Keratinocyte (primary cell): ENCODE measurements around the gene TRMT10B. TPM values are rescaled to one million over a fixed set of nuclear protein-coding genes. Genes with fewer than 3 reads are reported as not detected.
"Not testable (repeated sequence)": the region's sequence is repeated elsewhere in the genome, so short reads cannot be mapped to it uniquely, and the experiment has no call there.

Source experiments
- DNase-seq: peaks from one replicate; pipeline ENCODE4 v3.0.0-alpha.2; 2011; ENCODE audit warnings: low read depth, missing footprints, low spot score
- FAIRE-seq: peaks from 2 replicates; lab custom pipeline; 2011; peaks lifted over from hg19 to GRCh38; lab: Jason Lieb, UNC
- H2AFZ ChIP-seq: 2 replicates; pipeline ENCODE4 v1.6.0; 2012; ENCODE audit warnings: low read length, control low read depth, inconsistent platforms; ENCODE audit not compliant: control insufficient read depth
- H3K27ac ChIP-seq: 2 replicates; pipeline ENCODE4 v1.5.1; 2011; ENCODE audit warnings: low read length; ENCODE audit not compliant: control insufficient read depth, insufficient read depth
- H3K27me3 ChIP-seq: 3 replicates; pipeline ENCODE4 v1.6.0; 2011; ENCODE audit warnings: low read length; ENCODE audit not compliant: control insufficient read depth, insufficient read depth; ENCODE audit errors: extremely low read depth
- H3K36me3 ChIP-seq, 2 experiments: 2 replicates in 1 of 2; 3 replicates in 1 of 2; pipeline ENCODE4 v1.5.1; 2011; ENCODE audit warnings: low read length in 2 of 2, mild to moderate bottlenecking in 1 of 2; ENCODE audit not compliant: control insufficient read depth in 2 of 2, insufficient read depth in 2 of 2; ENCODE audit errors: extremely low read depth in 1 of 2
- H3K4me1 ChIP-seq: 3 replicates; pipeline ENCODE4 v1.5.1; 2011; ENCODE audit warnings: low read length; ENCODE audit not compliant: control insufficient read depth, insufficient read depth; ENCODE audit errors: extremely low read depth
- H3K4me2 ChIP-seq: 3 replicates; pipeline ENCODE4 v1.6.0; 2011; ENCODE audit warnings: low read depth, low read length; ENCODE audit not compliant: control insufficient read depth, insufficient read depth; ENCODE audit errors: extremely low read depth
- H3K4me3 ChIP-seq, 3 experiments: fragments of 200-600 bp in 1 of 3; sonication (generic) in 1 of 3; 2 replicates in 2 of 3; 3 replicates in 1 of 3; pipeline ENCODE4 v1.5.1; 2011 to 2016; ENCODE audit warnings: low read length in 3 of 3, mild to moderate bottlenecking in 3 of 3, control low read depth in 2 of 3, inconsistent platforms in 1 of 3, low read depth in 1 of 3, mixed read lengths in 1 of 3, mixed run types in 1 of 3, moderate library complexity in 1 of 3; ENCODE audit not compliant: control insufficient read depth in 2 of 3, insufficient read depth in 2 of 3; ENCODE audit errors: extremely low read depth in 1 of 3
- H3K79me2 ChIP-seq: 2 replicates; pipeline ENCODE4 v1.6.0; 2012; ENCODE audit warnings: low read length; ENCODE audit not compliant: control insufficient read depth, insufficient read depth
- H3K9ac ChIP-seq: 3 replicates; pipeline ENCODE4 v1.6.0; 2011; ENCODE audit warnings: low read length; ENCODE audit not compliant: control insufficient read depth, insufficient read depth; ENCODE audit errors: extremely low read depth
- H3K9me1 ChIP-seq: 3 replicates; pipeline ENCODE4 v1.6.0; 2011; ENCODE audit warnings: low read length; ENCODE audit not compliant: control insufficient read depth, insufficient read depth; ENCODE audit errors: extremely low read depth
- H3K9me3 ChIP-seq: 2 replicates; pipeline ENCODE4 v1.5.1; 2012; ENCODE audit warnings: low read depth, low read length; ENCODE audit not compliant: control insufficient read depth
- H4K20me1 ChIP-seq: 3 replicates; pipeline ENCODE4 v1.6.0; 2011; ENCODE audit warnings: low read length; ENCODE audit not compliant: control insufficient read depth, insufficient read depth; ENCODE audit errors: extremely low read depth
- CTCF ChIP-seq, 3 experiments: IDR thresholded peaks in 1 of 3; conservative IDR thresholded peaks in 1 of 3; optimal IDR thresholded peaks in 1 of 3; 2 replicates in 2 of 3; 3 replicates in 1 of 3; pipeline versions ENCODE3 to v1.5.1; 2011; ENCODE audit warnings: low read length in 3 of 3, mild to moderate bottlenecking in 3 of 3, moderate library complexity in 2 of 3, control low read depth in 1 of 3, inconsistent platforms in 1 of 3; ENCODE audit not compliant: insufficient read depth in 2 of 3; ENCODE audit errors: extremely low read depth in 1 of 3
- EZH2 ChIP-seq: IDR thresholded peaks from one replicate; pipeline ENCODE4 v1.6.1; 2012; ENCODE audit warnings: inconsistent platforms, mild to moderate bottlenecking, low read length, moderate library complexity
- dilution Hi-C: fragments of 300-500 bp; cut with MboI; formaldehyde crosslinking; loops from one replicate; pipeline ENCODE4 v1.7.0; 2020; ENCODE audit warnings: low sequenced_read_pairs; ENCODE audit not compliant: extremely low pct_ligation_motif_present
- polyA plus RNA-seq, 5 experiments: library from polyadenylated mRNA; depleted of rRNA in 3 of 5; stranded (reverse) in 3 of 5; stranded (forward) in 1 of 5; unstranded in 1 of 5; fragments of >200 nt; gene quantifications; 1 replicate in 1 of 5; 2 replicates in 3 of 5; 3 replicates in 1 of 5; pipeline versions ENCODE4 v1.2.1 to v1.2.3, GENCODE V29; 2011 to 2012; ENCODE audit warnings: missing spikeins in 2 of 5, low read depth in 1 of 5, low replicate concordance in 1 of 5

The TRMT10B gene
- polyA plus RNA-seq, 1 donor (not counting 4 experiments of a cell fraction or from before 2014, with no cell fraction given), result 6.9 TPM

DNA sequence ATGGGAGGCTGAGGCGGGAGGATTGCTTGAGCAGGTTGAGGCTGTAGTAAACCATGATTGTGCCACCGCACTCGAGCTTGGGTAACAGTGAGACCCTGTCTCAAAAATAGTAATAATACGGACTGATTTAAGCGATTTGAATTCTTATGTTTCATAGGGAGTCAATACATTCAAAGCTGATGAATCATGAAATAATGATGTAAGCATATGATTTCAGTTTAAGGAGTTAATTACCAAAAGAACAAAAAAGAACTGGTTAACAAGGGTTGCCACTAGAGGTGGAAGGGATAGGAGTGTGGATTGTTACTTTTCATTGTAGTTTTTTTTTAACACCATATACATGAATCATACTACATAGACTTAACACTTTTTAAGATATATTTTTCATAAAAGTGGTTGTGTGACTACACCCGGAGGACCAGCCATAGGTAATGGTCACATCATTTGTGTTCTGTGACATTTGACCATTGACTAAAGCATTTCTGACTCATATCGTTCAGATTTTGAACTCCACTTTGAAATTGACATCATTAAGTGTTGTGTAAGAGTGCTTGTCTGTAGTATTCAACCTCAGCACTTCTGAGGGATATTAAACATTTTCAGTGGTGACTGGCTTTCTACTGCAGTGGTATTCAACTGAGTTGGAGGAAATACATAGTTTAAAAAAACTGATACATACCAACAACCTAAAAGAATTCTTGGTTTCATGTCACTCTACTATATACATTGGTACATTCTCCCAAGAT is 7.0 kb downstream of the TRMT10B start:
- no peak for DNase-seq
- no peak overlapping the region for H3K4me3 ChIP-seq
- H3K9me3 ChIP-seq, result no peaks in the 10 kb centered on the region
- no peak overlapping the region for H3K9ac ChIP-seq
- H3K36me3 ChIP-seq, result no peaks in the 10 kb centered on the region
- no peaks in the 10 kb centered on the region for H3K79me2 ChIP-seq
- H3K27ac ChIP-seq, result no peak overlapping the region
- H3K27me3 ChIP-seq, result no peaks in the 10 kb centered on the region
- no peaks in the 10 kb centered on the region for H4K20me1 ChIP-seq
- no peak overlapping the region for H3K4me2 ChIP-seq
- dilution Hi-C loops, result no loop called here
- H3K4me1 ChIP-seq, result no peaks in the 10 kb centered on the region
- TF ChIP-seq EZH2, result no peak
- TF ChIP-seq CTCF (optimal IDR thresholded peaks at IDR 0.05 in 1 of 3, IDR thresholded peaks at IDR 0.05 in 1 of 3, conservative IDR thresholded peaks at IDR 0.05 in 1 of 3; ENCODE audit: extremely low read depth in 1 of 3, insufficient read depth in 2 of 3, low read length in 3 of 3), result no peak
- H2AFZ ChIP-seq, result no peak overlapping the region
- no peak for FAIRE-seq
- no peaks in the 10 kb centered on the region for H3K9me1 ChIP-seq

GRCh38 chr9:37761511-37761910 is 7.9 kb downstream of the TRMT10B start:
- no peak for TF ChIP-seq CTCF (optimal IDR thresholded peaks at IDR 0.05 in 1 of 3, IDR thresholded peaks at IDR 0.05 in 1 of 3, conservative IDR thresholded peaks at IDR 0.05 in 1 of 3; ENCODE audit: extremely low read depth in 1 of 3, insufficient read depth in 2 of 3, low read length in 3 of 3)
- no peak for TF ChIP-seq EZH2
- dilution Hi-C loops, result no loop called here
- FAIRE-seq (no peak), DNase-seq (no peak)
- Histone ChIP-seq H3K4me2 (no peak overlapping the region), H3K4me1 (no peaks in the 10 kb centered on the region), H3K36me3 (no peaks in the 10 kb centered on the region), H4K20me1 (no peaks in the 10 kb centered on the region), H3K9me3 (no peaks in the 10 kb centered on the region), H3K9ac (no peak overlapping the region), H3K27me3 (no peaks in the 10 kb centered on the region), H3K4me3 (no peak overlapping the region), H2AFZ (no peak overlapping the region), H3K79me2 (no peaks in the 10 kb centered on the region), H3K27ac (no peak overlapping the region), H3K9me1 (no peaks in the 10 kb centered on the region)

GRCh38 chr9:37765263-37765662 is 11.7 kb downstream of the TRMT10B start:
- H3K9ac ChIP-seq, H2AFZ ChIP-seq, H3K27ac ChIP-seq, H3K27me3 ChIP-seq, H3K9me1 ChIP-seq, H3K9me3 ChIP-seq, DNase-seq, dilution Hi-C loops, FAIRE-seq, H3K36me3 ChIP-seq, H4K20me1 ChIP-seq, H3K4me1 ChIP-seq, H3K4me3 ChIP-seq, H3K4me2 ChIP-seq, H3K79me2 ChIP-seq: not testable (repeated sequence)
